Measurements from ENCODE around the gene TAC4. TPM values are rescaled to one million over a fixed set of nuclear protein-coding genes. Genes with fewer than 3 reads are reported as not detected.

TAC4 gene
- total RNA-seq, 2 donors from 2014 or later = not detected

DNA sequence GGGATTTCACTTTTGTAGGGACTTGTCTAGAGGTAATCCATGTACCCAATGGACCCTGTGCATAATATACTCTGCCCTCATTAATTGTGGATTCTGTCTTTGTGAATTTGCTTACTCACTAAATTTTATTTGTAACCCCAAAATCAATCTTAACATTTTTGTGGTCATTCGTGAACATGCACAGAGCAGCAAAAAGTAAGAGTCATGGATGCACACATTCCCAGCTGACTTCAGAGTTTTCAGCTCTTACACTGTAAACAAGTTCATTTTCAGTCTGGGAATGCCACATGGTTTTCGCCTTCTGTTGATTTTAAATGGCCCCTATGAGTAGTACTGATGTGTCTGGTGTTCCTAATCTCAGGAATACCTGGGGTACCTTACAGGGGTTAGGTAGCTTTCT lies 24.3 kb downstream of the TAC4 start:
- ATAC-seq (no peak), DNase-seq (no peak)
- intact Hi-C loops (cut with DNase I) = no loop called here

DNA sequence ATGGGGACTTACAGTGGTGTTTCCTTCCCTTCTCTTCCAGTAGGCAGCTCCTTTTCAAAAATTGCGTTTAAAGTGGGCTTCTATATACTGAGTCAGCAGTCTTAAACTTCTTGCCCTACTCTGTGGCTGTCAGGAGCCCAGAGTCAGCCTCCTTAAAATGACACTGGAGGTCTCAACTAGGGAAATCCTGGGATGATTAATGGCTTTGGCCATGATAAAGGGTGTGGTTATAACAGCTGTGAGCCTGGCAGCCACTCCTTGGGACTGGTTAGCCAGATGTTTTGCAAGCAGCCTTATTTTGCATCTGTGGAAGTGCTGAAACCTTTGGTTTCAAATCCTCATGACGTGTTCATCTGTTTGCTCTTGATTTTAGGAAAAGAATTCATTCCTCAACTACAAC lies 25.0 kb downstream of the TAC4 start:
- DNase-seq (peak; percentile 73), ATAC-seq (peak; percentile 50 to 82)
- intact Hi-C loops (cut with DNase I) = no loop called here

DNA sequence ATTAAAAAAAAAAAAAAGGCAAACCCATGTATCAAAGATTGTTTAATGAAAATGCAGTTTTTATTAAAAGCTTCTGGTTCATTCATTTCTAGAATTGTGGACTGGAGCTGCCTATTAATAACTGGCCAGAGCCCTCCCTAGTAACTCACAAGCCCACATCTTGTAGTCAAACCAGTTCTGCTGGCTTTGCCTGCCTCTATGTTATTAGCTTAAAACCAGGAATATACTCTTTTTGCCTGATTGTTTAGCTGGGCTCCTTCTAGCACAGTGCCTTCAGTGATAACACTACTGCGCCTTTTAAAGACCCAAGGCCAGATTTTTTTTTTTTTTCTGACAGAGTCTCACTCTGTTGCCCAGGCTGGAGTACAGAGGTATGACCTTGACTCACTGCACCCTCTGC lies 26.0 kb downstream of the TAC4 start:
- intact Hi-C loops (cut with DNase I) = no loop called here
- no peak for DNase-seq

DNA sequence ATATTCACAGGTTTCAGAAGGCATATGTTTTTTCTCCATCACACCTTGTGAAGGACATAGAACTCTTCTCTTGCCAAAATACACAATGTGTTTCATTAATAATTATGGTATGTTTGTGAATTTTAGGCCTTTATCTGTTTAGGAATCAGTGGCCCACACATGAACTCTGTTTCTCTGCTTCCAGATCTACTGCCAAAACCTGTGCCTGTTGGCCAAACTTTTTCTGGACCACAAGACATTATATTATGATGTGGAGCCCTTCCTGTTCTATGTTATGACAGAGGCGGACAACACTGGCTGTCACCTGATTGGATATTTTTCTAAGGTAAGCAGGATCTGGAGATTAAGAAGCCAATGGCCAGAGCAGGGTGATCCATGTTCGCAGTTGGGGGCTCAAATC lies 26.4 kb downstream of the TAC4 start:
- intact Hi-C loops (cut with DNase I) = no loop called here

More for the DNA sequence above, 26.0 kb downstream of the TAC4 start:
- no peak for ATAC-seq

DNA sequence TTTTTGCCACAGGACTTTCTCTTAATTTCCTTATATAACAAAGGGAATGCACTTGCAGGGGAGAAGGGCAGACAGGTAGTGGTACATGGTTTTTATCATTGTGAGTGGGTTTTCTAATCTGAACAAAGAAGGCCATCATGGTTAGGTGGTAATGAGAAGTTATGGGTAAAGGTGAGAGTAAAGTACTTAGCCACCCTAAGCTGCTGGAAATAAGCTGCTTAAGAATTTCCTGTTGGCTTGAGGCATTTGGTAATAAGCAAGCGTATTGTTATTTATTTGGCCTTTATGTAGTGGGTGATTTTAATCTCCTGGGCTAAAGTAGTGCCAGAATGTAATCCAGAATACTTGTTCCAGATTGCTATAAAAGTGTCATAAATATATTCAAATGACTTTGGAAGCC lies 27.1 kb downstream of the TAC4 start:
- intact Hi-C loops (cut with DNase I) = no loop called here
- ATAC-seq = no peak
- DNase-seq = no peak

More for the DNA sequence above, 26.4 kb downstream of the TAC4 start:
- ATAC-seq (no peak), DNase-seq (no peak)

DNA sequence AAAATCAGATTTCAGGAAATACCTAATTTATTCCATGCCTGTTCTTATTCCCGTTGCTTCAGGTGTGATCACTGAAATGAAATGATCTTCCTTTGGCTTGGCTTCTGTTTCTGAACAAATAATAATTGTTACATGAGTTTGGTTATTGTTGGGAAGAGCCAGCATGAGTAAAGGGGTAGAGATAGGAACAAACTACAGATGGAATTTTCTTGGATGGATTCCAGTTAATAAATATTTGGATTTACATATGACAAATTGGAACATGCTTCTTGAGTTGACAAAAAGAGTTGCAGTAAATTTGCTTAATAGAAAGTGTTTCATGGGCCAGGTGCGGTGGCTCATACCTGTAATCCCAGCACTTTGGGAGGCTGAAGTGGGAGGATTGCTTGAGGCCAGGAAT lies 28.2 kb downstream of the TAC4 start:
- ATAC-seq (no peak), DNase-seq (no peak)
- intact Hi-C loops (cut with DNase I) = no loop called here

DNA sequence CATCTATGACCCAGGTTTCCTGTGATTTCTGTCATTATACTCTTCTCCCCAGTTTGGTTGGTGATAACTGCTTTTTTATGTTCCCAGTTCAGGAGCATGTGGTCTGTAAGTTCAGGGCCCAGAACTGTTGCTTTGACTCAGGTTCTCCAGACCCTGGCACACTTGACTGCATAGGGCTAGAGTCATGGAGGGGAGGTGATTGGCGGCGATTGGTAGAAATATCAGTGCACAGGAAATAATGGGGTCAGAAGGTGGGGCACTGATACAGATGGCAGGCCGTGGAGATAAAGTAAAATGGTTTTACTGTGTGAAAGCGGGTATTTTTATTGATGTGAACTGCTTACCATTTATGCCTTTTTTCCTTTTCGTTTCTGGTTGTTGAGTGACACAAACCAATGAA lies 28.7 kb downstream of the TAC4 start:
- DNase-seq = no peak
- no peak for ATAC-seq
- intact Hi-C loops (cut with DNase I) = no loop called here

DNA sequence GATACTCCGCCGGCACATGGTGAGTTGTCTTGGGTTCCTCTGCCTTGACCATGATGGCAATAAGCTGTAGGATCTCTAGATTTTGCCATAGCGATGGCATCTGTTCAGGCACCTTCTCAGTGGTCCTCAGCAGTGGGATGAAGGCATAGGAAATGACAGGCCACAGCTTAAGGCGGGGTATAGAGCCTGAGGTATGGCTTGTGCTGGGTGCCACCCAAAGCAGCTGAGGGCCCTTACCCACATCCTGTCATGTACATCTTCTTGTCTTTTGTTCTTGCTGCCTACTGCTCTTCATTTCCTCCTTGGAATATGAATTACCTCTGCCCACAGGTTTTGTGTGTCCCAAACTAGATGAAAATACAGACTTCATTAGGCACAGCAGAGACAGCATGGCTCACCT lies 29.9 kb downstream of the TAC4 start:
- peak; percentile 32 to 65 for ATAC-seq

DNA sequence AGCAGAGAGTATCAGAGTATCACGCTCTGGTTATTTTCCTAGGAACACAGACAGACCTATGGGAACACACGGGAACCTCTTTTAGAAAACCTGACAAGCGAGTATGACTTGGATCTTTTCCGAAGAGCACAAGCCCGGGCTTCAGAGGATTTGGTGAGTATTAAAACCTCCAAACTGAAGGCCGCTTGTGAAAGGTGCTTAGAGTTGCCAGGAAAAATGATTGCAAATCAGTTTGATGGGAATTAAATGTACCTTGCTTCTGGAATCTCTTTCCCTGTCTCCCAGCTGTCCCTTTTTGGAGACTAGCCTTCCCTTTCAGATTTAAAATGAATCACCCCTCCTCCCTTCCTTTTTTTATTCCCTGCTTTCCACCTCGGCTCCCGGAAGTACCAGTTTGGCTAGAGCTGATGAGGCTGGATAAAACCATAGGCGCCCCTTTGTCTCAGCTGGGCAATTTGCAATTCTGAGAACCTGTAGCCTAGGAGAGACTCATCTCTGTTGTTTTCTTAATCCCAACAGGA lies 32.0 kb downstream of the TAC4 start:
- DNase-seq (no peak), ATAC-seq (no peak)
- intact Hi-C loops (cut with DNase I) = no loop called here

More for the DNA sequence above, 29.9 kb downstream of the TAC4 start:
- intact Hi-C loops (cut with DNase I) = no loop called here
- no peak for DNase-seq

DNA sequence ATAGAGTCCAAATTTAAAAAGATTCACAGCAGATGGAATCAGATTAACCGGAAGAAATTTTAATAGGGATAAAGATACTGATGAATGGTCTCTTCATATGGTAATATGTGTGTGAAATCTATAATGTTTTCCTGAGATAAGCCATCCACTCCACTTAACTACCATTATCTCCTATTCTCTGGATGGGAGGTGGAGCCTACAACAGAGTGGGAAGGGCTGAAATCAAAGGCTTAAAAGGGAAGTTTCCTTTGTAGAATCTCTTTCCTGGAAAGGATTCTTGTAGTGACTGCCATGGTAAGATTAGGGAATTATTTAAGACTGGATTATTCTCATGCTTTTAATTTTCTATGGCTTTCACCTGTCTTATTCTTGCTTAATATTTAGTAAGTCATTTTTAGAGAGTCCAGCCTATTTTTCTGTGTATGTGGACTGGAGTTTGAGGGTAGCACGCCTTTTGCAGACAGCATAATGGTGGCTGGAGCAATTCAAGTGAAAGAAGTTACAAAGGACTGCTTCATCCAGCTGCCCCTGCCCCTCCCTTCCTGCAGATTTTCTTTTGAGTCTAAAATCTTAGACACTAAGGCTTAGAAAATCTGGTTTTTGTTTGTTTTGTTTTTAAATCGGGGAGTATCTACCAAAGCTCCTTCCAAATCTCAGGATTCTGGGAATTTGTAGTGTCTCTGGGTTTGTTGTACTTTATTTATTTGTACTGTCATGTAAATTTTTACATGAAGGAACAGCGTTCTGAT lies 32.9 kb downstream of the TAC4 start:
- intact Hi-C loops (cut with DNase I) = no loop called here
- ATAC-seq (no peak), DNase-seq (no peak)

DNA sequence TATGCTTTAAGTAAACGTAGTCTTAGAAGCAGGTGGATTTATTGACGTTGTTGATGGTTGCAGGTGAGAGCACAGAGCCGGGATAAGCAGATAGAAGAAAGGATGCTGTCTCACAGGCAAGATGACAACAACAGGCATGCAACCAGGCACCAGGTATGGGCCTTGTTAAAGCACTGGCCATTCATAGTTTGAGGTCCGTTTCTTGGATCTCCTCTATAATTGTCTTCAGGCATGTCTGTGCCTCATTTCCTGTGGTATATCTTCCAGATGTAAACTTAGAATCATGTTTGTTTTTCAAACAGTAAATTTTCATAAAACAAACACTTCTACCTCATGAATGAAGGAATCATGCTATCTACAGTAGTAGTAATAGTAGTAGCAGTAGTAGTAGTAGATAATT lies 38.8 kb downstream of the TAC4 start:
- ATAC-seq = no peak
- intact Hi-C loops (cut with DNase I) = no loop called here
- DNase-seq = no peak

DNA sequence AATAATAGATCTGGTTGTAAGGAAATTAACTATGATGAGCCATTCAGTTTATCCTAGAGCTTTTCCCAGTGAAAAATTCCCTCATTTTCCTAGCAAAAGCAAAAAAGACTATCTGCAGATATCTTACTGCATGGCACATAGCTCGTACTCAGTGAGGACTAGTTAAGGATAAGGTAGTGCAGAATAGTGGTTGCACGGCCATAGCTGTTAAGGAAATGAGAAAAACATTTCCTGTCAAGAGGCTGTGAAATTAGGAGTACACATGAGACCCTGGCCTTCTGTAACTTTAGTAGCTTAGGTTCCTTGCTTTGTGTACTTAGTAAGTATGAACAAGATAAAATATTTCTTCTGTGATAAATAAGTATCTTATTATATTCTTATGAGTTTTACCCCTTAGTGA lies 49.1 kb downstream of the TAC4 start:
- no peak for ATAC-seq
- no peak for DNase-seq
- intact Hi-C loops (cut with DNase I) = no loop called here

DNA sequence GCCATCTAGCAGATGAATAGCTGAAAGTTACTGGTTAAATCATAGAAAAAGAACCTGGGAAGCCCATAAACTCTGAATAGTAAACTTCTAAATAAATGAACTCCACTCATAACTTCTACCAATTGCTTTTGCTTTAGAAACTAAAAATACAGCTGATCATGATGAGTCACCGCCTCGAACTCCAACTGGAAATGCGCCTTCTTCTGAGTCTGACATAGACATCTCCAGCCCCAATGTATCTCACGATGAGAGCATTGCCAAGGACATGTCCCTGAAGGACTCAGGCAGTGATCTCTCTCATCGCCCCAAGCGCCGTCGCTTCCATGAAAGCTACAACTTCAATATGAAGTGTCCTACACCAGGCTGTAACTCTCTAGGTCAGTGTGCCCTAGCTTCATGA lies 49.7 kb downstream of the TAC4 start:
- intact Hi-C loops (cut with DNase I) = no loop called here
- DNase-seq (no peak), ATAC-seq (peak in 1 of 2 donors; percentile 49)

DNA sequence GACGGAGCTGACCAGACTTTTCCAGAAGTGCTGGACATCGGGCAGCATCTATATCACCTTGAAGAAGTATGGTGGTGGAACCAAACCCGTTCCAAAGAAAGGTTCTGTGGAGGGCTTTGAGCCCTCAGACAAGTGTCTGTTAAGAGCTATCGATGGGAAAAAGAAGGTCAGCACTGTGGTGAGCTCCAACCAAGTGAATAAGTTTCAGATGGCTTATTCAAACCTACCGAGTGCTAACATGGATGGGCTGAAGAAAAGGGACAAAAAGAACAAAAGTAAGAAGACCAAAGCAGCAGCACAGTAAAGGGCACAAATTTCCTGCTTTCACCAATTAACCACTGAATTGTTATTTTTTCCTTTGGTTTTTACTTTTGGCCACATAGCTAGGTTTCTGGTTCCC lies 52.5 kb downstream of the TAC4 start:
- intact Hi-C loops (cut with DNase I) = no loop called here
- no peak for DNase-seq
- no peak for ATAC-seq

DNA sequence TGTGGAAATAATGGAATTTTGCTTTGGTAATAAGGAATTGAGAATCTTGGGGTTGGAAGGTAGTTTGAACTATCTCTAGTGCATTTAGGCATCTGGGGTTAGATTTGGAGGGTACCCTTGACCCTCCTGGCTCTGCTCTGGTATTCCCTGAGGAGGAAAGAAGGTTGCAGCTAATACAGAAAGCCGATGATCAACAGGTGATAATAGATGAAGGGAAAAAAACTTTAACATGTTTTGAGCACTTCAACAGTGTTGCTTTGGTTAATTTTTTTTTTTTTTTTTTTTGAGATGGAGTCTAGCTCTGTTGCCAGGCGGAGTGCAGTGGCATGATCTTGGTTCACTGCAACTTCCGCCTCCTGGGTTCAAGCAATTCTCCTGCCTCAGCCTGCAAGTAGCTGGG lies 54.6 kb downstream of the TAC4 start:
- DNase-seq (no peak), ATAC-seq (no peak)
- intact Hi-C loops (cut with DNase I) = no loop called here

DNA sequence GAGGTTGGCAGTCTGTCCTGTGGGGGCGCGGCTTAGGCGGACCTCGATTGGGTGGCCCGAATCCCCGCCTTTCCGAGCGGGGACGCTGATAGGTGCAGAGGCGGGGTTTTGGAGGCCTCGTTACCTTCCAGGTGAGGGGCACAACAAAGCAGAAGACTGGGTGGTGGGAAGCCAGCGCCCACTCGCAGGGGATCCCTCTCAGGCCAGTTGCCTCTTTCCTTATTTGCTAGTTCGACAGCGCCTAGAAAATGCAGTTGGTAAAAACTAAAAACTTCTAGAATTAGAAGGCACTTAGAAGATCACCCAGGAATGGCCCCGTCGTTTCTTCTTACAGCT lies 58.7 kb downstream of the TAC4 start:
- intact Hi-C loops (cut with DNase I) = loop anchor here in 1 of 2 donors (5.0 kb wide), 1 partner anchor 217 kb away; no protein-coding TSS in a partner anchor
- no peak for ATAC-seq
- no peak for DNase-seq

DNA sequence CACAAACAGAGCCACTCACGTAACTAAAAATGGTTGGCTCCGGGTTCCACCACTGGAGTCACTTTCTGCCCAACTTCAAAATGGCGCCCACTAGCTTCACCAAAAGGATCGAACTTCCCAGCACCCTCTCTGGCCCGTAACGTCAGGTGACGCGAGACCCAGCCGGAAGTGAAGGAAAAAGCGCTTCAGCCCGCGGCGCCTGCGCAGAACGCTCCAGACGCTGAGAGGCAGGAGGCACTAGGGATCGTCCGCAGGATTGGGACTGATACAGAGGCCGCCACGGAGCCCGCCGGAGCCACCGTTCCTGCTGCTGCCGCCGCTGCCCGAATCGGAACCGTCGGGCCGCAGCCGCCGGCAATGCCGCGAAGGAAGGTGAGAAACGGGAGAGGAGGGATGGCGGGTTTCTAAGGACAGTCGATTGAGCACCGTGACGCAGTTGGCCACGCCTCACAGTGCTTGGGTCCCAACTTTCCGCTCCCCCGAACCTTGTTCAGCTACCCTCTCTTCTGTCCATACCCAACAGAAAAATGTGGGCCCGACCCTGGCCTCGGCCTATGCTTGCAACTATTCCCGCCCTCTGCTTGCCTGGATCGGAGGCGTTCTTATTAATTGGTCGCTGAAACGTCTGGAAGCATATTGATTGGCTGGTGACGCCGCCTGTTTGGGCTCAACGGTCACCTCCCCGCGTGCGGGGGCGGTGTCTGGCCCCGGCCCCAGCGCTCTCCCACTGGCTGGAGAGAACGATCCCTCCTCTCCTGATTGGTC lies 59.2 kb downstream of the TAC4 start, which contains the start of gene KAT7:
TSS of gene KAT7 (plus strand) at position 204 of the 765 bp plus-strand sequence. CDS start at position 358, 154 bp downstream.
- DNase-seq (peak; percentile 99), ATAC-seq (peak; percentile 96 to 97)
- intact Hi-C loops (cut with DNase I) = loop anchor here in 1 of 2 donors (5.0 kb wide), 1 partner anchor 216 kb away; no protein-coding TSS in a partner anchor
